GM11168 (cell line): ENCODE measurements around the gene ATG4D.
"Not testable (repeated sequence)": the region's sequence is repeated elsewhere in the genome, so short reads cannot be mapped to it uniquely, and the experiment has no call there.

ENCODE experiments used
- in situ Hi-C: fragments of 300-500 bp; cut with MboI; formaldehyde crosslinking; loops from one replicate; pipeline ENCODE4 v1.12.0; 2022; ENCODE audit warnings: low sequenced_read_pairs; ENCODE audit not compliant: unreplicated experiment

The ATG4D gene

GRCh38 chr19:10568826-10569651 lies 25.3 kb downstream of the ATG4D start, which contains the start of gene CDKN2D:
TSS of gene CDKN2D (minus strand) at chr19:10568979. CDS start at chr19:10568653, 326 bp downstream.
- in situ Hi-C loops = no loop called here

GRCh38 chr19:10573793-10574192 lies 30.1 kb downstream of the ATG4D start:
- in situ Hi-C loops = not testable (repeated sequence)

- in situ Hi-C loops = no loop called here
These were observed 30.8 kb downstream of the ATG4D start for GRCh38 chr19:10574462-10574861.

- in situ Hi-C loops = no loop called here
These were observed 31.5 kb downstream of the ATG4D start for GRCh38 chr19:10575011-10575716.

GRCh38 chr19:10577951-10578350 lies 34.2 kb downstream of the ATG4D start:
- in situ Hi-C loops = no loop called here

GRCh38 chr19:10580979-10581631 lies 37.4 kb downstream of the ATG4D start:
- in situ Hi-C loops = loop anchor here (5.0 kb wide), 1 partner anchor 61 kb away; no protein-coding TSS in a partner anchor

- in situ Hi-C loops = loop anchor here (5.0 kb wide), 1 partner anchor 60 kb away; no protein-coding TSS in a partner anchor
These were observed 38.4 kb downstream of the ATG4D start for GRCh38 chr19:10582091-10582490.

- in situ Hi-C loops = loop anchor here (5.0 kb wide), 1 partner anchor 59 kb away; no protein-coding TSS in a partner anchor
These were observed 39.5 kb downstream of the ATG4D start for GRCh38 chr19:10583036-10583776.

GRCh38 chr19:10586396-10586795 lies 42.7 kb downstream of the ATG4D start:
- in situ Hi-C loops = no loop called here

GRCh38 chr19:10587022-10587838 lies 43.5 kb downstream of the ATG4D start, which contains the start of gene AP1M2:
TSS of gene AP1M2 (minus strand) at chr19:10587312. CDS start at chr19:10587231, 81 bp downstream.
- in situ Hi-C loops = no loop called here

GRCh38 chr19:10587839-10588150 lies 44.1 kb downstream of the ATG4D start:
- in situ Hi-C loops = no loop called here

GRCh38 chr19:10593148-10593547 lies 49.4 kb downstream of the ATG4D start:
- in situ Hi-C loops = no loop called here

GRCh38 chr19:10593820-10594637 lies 50.3 kb downstream of the ATG4D start:
- in situ Hi-C loops = no loop called here

- in situ Hi-C loops = no loop called here
These were observed 56.4 kb downstream of the ATG4D start for GRCh38 chr19:10600149-10600548.

GRCh38 chr19:10601999-10602329 lies 58.3 kb downstream of the ATG4D start:
- in situ Hi-C loops = no loop called here

GRCh38 chr19:10602330-10603083 lies 58.8 kb downstream of the ATG4D start:
- in situ Hi-C loops = no loop called here
